Activated gamma-delta T cell treated with anti-CD3 and anti-CD28 coated beads, Interleukin-2, amount 50 U/mL, for 16 hours (primary cell): ENCODE results near the gene SNTG2.

ENCODE experiments used
- DNase-seq: peaks from one replicate; pipeline ENCODE4 v3.0.0-alpha.2; 2020; ENCODE audit warnings: low read depth

The SNTG2 gene

DNA sequence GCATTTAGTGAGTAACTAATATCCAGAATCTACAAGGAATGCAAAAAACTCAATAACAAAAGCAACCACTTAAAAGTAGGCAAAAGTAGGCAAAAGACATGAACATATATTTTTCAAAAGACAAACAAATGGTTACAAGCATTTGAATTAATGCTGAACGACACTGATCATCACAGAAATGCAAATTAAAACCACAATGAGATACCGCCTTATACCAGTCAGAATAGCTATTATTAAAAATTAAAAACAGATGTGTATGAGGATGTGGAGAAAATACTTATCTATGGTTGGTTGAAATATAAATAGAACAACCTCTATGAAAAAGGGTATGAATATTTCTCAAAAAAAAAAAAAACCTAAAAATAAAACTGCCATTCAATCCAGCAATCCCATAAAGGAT is 51.7 kb downstream of the SNTG2 start:
- no peak for DNase-seq

DNA sequence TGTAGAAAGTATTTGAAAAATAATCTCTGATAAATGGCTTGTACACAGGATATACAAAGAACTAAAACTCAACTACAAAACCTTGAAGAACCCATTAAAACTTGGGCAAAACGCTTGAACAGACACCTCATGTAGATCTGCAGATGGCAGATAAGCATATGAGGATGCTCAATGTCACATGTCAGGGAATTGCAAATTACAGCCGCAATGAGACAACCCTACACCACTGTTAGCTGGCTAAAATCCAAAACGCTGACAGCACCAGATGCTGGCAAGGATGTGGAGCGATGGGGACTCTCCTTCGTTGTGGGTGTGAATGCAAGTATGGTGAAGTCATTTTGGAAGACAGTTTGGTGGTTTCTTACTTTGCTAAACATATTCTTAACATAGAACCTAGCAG is 53.7 kb downstream of the SNTG2 start:
- DNase-seq, result no peak

DNA sequence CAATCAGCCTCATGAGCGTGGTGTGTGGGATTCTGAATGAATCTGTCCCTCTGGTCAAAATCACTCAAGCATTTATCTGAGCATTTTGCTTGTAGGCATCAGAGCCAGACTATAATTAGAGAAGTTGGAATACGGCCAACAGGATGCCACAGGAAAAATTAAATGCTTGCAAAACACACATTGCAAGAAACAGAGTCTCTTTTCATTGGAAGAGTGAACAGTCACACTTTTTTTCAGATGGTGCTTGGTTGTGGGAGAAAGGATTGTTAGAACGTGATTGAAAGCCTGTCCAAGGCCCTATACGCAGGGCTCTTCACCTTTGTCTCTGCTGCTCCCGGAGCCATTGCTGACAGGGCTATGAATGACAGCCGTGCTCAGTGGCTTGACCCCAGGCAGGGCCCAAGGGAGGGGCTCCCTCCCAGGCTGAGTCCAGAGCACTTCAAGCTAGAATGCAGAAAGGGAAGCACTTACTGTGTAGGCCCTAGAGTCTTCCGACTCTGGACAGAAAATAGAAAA is 59.8 kb downstream of the SNTG2 start:
- no peak for DNase-seq

DNA sequence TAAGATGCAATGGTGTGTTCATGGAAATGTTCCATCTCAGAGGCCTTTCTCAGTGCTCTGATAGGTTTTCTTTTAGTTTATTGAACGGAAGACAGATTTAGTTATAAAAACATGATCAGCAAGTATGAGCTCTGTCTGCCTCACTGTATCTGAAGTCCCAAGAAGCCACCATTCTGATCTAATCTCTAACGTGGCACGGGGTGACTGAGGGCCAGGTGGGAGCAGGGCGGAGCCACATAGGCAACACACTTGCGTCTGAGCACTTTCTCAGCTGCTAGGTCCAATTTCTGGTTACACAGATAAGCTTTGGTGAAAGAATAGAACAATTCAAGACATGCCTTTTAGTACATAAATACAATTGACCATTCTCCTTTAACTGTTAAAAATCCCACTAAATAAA is 60.4 kb downstream of the SNTG2 start:
- no peak for DNase-seq

DNA sequence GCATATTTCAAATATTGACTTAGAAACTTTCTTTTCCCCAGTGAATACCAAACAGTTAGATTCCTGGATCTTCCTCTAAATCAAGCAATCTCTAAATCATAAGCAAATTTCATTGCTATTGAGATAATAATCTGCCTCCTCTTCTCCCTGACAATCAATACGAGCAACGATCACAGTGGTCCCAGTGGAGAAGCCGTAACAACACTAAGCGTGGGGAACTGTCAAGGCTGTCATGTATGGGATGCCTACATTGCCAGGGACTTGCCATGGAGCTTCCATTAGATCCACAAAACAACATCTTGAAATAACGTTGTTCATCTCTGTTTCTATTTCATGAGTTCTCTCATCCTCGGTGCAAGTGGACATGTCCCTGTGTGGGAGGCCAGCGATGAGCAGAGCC is 61.3 kb downstream of the SNTG2 start:
- no peak for DNase-seq

DNA sequence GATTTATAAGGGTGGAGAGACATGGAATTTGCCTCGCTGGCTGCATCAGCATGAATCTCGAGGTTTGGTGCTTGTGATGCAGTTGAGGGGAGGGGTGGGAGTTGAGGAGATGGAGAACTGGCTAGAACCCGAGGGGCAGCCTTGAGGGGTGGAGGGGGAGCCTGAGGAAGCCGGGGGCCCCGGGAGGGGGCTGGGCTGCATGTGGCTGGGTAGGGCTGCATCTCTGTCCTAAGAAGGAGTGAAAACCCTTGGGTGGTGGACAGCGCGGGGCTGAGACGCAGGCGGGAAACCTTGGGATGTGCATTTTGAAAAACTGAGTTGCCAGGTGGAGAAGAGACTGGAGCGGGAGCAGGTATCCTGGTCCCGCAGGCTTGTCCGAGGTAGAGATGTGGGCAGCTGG is 64.2 kb downstream of the SNTG2 start:
- no peak for DNase-seq

DNA sequence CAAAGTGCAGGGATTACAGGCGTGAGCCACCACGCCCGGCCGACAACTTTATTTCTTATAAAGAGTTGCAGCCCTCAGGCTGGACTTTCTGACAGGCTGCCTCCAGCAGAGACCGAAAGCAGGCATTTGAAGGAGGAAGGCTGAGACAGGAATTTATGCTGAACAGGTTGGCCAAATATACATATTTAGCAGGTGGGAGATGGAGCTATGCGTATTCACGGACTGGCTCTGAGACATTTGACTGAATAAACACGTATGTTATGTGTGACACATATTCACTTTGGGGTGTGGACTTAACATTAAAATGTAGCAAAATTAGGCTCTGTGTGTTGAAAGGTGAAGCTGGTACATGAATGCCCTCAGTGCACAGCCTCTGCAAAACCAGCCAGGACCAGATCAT is 65.9 kb downstream of the SNTG2 start:
- DNase-seq, result no peak

DNA sequence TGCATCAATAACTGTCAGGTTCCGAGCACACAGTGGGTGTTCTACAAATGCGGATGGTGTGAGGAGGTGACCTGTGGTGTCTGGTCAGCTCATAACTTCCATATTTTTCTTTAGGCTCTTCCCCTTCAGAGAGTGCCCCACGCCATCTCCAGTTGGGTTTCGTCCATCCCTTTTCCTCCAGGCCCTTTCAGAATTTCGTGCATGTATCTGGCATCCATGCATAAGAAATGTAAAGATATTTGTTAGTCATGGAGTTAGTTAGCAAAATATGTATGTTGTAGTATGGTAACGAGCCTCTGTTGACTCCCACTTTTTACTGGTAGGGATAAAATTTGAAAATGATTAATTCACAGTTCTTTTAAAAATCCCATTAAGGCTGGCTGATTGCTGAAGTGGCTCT is 67.2 kb downstream of the SNTG2 start:
- no peak for DNase-seq

DNA sequence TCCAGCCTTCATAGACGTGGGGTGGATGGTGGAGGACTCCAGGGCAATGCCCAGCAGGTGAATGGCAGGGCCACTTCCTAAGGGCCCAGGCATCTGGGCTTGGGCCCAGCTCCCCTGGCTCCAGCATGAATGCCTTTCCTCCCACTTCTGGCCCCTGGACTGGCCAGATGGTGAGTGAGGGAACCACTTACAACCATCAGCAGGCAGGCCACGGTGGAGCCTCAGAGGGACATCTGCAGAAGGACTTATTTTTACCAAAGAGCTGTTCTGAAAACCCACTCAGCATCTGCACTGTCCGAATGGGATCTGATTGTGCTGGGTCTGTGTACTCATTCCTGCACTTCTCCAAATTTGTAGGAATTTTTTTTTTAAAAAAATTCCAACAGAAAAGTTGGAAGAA is 69.6 kb downstream of the SNTG2 start:
- no peak for DNase-seq

DNA sequence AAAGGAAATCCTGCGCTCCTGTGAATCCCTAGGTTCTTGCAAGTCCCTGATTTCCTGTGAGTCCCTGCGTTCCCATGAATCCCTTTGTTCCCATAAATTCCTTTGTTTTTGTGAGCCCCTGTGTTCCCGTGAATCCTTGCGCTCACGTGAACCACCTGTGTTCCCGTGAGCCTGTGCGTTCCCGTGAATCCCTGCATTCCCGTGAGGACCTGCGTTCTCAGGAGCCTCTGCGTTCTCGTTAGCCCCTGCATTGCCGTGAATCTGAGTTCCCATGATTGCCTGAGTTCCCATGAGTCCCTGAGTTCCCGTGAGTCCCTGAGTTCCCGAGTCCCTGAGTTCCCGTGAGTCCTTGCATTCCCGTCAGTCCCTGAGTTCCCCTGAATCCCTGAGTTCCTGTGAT is 71.5 kb downstream of the SNTG2 start:
- DNase-seq, result no peak

DNA sequence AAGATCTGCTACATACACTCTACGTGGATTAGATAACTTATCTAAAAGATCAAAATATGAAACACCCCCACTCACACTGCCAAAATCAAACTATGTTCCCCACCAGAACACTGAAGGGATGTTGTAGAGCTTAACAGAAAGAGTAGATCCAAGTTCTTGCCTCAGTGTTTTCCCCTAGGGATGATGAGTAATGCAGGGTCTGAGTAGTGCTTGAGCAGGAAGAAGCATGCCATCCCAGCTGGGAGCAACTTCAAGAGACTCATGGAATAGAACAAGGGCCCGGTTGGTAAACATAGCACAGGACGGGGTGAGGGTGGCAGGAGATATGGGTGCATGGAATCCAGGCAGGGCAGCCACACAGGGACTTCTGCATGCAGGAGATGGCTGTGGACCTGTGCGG is 74.3 kb downstream of the SNTG2 start:
- no peak for DNase-seq

DNA sequence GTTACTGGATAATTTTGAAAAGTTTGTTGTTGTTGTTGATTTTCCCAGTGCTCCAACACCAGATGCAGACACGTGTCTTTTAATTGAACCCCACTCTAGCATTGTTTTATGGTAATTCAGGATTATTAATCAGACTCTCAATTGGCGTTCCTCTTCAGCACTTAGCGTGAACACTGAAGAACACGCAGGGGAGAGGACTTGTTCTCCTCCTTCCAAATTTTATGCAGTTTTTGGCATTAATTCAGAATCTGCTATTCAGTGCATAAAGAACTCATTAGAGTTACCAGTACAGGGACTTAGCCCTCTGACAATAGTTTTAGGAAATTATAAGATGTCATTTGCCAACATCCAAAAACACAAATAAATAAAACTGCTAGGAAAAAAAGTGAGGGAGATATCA is 75.5 kb downstream of the SNTG2 start:
- no peak for DNase-seq

DNA sequence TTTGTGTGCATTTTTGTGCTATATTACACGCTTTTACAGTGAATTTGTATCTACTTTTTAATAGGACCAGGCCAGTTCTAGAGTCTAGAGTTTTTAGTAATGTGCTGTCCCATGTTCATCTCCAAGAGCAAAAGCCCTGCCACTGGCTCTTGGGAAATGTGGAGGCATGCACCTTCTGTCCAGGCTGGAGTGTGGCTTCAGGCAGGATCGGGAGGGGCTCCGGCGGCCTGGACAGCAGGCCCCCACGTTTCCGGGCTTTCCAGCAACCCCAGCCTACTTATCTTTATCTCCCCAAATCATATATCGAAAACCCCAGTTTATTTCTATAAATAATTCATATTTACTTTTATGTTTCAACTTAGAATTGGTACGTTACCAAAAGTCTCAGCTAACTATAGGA is 78.2 kb downstream of the SNTG2 start:
- DNase-seq, result no peak

DNA sequence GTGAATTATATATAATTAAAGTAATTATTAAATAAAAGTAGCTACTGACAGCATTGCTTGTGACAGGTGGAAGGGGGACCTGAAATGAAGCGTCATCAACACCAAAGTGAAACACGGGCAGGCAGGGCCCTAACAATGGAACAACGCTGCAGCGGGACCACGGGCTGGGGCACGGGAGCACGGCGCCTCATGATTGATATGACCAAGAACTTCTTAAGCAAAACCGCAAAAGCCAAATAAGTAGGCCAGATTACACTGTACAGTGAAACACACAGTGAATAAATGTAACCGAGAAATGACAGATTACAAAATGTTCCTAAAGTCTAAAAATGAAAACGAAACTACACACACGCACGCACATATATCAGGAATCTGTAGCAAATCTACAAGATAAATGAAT is 81.4 kb downstream of the SNTG2 start:
- DNase-seq, result no peak

DNA sequence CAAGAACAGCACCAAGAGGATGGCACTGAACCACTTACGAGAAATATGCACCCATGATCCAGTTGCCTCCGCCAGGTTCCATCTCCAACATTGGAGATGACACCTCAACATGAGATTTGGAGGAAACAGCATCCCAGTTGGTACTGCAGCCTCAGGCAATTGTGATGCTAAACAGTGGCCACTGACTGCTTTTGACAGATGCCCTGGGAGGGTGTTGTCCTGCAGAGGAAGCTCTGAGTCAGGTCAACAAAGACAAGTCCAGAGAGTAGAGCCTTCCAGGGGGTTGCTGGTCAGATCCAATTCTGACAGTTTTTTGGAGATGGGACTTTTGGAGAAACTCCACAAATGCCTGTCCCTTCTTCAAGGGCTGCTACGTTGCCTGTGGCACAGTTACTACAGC is 82.4 kb downstream of the SNTG2 start:
- DNase-seq, result no peak

DNA sequence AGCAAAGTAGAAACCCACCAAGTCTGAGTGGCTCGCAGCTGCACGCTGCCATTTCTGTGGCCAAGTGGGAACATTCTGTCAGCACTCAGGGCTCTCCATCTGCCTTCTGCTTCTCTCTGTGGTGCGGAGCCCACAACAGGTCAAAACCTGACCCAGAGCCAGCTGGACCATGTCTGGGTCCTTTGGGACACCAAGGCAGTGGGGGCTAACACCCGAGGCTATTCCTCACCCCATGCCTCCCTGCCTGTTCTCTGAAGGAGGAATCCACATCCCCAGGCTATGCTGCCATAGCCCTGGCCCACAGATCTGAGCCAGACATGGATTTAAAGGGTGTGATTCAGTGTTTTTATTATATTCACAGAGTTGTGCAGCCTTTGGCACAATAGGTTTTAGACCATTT is 86.4 kb downstream of the SNTG2 start:
- DNase-seq, result no peak

DNA sequence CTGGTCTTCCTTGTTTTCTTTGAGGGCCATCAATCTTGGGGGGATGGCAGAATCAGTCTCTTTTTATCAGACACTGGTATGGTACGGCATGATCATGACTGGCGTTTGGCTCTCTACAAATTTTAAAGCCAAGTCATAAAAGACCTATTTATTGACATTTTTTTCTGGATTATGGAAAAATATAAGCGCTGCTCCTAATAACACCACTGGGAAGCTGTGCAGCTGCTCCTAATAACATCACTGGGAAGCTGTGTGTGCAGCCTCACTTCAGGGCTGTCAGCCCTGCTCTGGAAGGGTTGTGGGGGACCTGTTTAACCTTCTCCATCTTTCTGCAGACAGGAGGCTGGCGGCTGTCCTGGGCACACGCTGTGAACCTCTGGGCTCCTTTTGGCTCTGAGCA is 88.9 kb downstream of the SNTG2 start:
- DNase-seq, result no peak

DNA sequence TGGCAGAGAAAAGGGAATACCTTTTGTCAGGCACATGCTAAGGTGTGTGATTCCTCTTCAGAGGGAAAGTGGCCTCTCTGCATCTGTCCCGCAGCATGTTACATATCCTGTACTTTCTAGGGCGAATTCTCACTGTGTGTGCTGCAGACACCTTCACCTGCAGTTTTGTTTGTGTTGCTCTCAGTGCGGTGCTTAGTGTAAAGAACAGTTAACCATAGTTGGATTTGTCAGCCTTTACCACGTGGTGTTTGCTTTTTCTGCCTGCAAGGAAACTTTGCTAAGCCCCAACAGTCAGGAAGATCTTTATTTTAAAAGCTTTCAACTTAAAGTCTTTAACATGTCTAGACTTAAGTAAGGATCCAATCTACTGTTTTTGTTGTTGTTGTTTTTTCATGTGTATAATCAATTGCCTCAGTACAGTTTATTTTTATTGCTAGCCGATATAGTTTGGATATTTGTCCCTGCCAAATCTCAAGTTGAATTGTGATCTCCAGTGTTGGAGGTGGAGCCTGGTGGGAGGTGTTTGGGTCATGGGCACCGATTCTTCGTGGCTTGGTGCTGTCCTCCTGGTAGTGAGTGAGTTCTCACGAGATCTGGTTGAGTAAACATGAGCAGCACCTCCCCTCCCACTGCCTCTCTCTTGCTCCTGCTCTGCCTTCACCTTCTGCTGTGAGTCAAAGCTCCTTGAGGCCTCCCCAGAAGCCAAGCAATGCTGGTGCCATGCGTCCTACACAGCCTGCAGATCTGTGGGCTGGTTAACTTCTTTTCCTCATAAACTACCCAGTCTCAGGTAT is 90.6 kb downstream of the SNTG2 start:
- no peak for DNase-seq

DNA sequence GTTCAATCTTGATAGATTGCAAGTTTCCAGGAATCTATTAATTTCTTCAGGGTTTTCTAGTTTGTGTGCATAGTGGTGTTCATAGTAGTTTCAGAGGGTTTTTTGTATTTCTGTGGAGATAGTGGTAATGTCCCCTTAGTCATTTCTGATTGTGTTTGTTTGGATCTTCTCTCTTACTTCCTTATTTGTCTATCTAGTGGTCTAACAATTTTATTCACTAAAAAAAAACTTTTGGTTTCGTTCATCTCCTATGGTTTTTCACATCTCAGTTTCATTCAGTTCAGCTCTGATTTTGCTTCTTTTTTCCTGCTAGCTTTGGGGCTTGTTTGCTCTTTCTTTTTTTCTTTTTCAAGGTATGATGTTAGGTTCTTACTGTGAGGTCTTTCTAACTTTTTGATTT is 94.5 kb downstream of the SNTG2 start:
- no peak for DNase-seq

DNA sequence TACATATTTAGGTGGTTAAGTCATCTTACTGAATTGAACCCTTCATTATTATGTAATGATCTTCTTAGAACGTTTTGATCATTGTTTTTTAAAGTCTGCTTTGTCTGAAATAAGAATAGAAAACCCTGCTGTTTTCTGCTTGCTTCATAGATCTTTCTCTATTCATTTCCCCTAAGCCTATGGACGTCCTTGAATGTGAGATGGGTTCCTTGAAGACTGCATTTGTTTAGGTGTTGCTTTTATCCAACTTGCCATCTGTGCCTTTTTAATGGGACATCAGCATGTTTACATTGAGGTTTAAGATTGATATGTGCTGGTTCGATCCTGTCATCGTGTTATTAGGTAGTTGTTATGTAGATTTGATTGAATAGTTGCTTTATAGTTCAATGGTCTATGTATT is 95.4 kb downstream of the SNTG2 start:
- no peak for DNase-seq

DNA sequence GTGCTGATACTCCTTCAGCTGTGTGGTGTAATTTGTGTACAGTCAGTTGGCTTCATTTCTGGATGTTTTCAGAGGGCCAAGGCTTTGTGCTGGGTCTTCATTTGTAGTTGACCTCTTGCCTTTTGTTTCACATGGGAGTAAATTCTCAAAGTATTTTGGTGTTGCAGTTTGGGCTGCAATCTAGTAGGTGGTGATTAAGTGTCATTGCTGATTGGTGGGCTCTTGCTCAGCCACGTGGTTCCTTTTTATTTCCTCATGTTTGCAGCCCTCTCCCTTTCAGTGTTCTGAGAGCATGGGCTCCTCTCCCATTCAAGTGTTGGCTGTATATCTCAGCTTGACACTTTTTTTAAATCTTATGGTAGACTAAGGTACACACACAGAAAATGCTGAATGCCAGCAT is 96.8 kb downstream of the SNTG2 start:
- no peak for DNase-seq

DNA sequence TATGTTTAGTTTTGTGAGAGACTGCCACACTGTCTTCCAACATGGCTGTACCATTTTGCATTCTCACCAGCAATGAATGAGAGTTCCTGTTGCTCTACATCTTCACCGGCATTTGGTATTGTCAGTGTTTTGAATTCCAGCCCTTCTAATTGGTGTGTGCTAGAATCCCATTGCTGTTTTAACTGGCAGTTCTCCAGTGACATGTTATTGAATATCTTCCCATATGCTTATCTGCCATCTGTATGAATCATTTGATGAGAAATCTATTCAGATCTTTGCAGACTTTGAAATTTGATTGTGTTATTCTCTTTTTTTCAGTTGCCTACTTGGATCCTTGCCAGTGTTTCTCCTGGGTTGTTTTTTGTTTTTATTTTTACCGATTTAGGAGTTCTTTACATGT is 99.0 kb downstream of the SNTG2 start:
- DNase-seq, result no peak

DNA sequence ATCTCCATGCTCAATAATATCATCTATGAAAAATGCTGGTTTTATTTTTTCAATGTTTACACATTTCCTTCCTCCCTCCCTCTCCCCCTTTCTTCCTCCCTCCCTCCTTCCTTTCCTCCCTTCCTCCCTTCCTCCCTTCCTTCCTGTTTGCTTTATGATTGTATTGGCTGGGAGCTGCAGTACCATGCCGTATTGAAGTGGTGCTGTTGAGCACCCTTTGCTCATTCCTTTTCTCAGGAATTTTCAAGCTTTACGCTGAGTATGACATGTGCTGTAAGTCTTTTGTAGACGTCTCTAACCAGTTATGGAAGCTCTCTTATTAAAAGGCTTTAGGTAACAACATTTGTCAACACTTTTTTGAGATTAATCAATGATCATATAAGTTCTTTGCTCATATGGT is 100.4 kb downstream of the SNTG2 start:
- DNase-seq, result no peak

DNA sequence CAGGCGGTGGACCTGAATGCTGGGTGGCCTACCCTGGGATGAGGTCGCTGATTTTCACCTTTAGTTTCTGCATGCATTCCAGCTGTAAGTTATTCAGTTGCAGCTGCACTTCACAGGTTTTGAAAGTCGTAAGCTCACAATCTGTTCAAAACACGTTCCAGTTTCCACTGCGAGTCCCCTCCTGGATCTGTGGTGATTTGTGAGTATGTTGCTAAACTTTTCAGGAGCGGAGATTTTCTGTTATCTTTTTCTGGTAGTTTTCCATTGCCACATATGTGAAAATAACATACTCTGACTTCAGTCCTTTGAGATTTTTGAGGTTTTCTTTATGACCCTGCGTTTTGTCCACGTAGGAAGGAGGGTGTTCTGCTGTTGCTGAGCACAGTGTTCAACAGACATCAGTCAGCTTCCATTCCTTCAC is 102.1 kb downstream of the SNTG2 start:
- no peak for DNase-seq
